ENCODE data around the gene ATP6V1C2.

The ATP6V1C2 gene

GRCh38 chr2:10832203-10832936, 110.9 kb downstream of the ATP6V1C2 start:
- in situ Hi-C loops (cut with HindIII; ENCODE audit: low sequenced_read_pairs), result loop anchor here (5.0 kb wide), 1 partner anchor 70 kb away; no protein-coding TSS in a partner anchor

GRCh38 chr2:10833021-10833420, 111.6 kb downstream of the ATP6V1C2 start:
- in situ Hi-C loops (cut with HindIII; ENCODE audit: low sequenced_read_pairs), result loop anchor here (5.0 kb wide), 1 partner anchor 69 kb away; no protein-coding TSS in a partner anchor

- in situ Hi-C loops (cut with HindIII; ENCODE audit: low sequenced_read_pairs), result loop anchor here (5.0 kb wide), 1 partner anchor 68 kb away; no protein-coding TSS in a partner anchor
These were observed 112.7 kb downstream of the ATP6V1C2 start for GRCh38 chr2:10834068-10834655.
